ENCODE data around the gene SPP2.

The SPP2 gene

GRCh38 chr2:234092344-234092743 lies 41.8 kb downstream of the SPP2 start:
- no peak for DNase-seq (ENCODE audit: low read depth)

DNA sequence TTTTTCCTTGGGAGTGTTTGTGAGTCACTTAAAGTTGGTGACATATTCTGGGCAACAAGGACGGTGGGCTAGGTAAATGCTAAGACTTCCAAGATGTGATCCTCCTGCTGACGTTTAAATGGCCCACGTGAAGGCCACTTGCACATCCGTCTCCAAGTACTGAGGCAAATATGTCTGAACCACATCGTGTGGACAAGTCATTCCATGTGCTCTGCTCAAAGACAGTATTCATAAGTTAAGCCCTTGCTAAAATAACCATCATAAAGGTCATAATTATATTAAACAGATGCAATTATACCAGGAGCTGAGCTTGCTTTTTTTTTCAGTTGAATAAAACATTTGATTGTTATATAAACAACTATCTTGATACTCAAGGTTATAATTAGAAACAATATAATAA lies 44.8 kb downstream of the SPP2 start:
- DNase-seq (ENCODE audit: low read depth), result no peak

- DNase-seq (ENCODE audit: low read depth), result no peak
Measured at GRCh38 chr2:234096164-234096563, 45.7 kb downstream of the SPP2 start.

- DNase-seq (ENCODE audit: low read depth), result no peak
Measured at GRCh38 chr2:234098681-234099080, 48.2 kb downstream of the SPP2 start.

- DNase-seq (ENCODE audit: low read depth), result no peak
Measured at GRCh38 chr2:234099266-234099665, 48.8 kb downstream of the SPP2 start.

GRCh38 chr2:234100686-234101085 lies 50.2 kb downstream of the SPP2 start:
- no peak for DNase-seq (ENCODE audit: low read depth)

- DNase-seq (ENCODE audit: low read depth), result no peak
Measured at GRCh38 chr2:234102112-234102511, 51.6 kb downstream of the SPP2 start.

DNA sequence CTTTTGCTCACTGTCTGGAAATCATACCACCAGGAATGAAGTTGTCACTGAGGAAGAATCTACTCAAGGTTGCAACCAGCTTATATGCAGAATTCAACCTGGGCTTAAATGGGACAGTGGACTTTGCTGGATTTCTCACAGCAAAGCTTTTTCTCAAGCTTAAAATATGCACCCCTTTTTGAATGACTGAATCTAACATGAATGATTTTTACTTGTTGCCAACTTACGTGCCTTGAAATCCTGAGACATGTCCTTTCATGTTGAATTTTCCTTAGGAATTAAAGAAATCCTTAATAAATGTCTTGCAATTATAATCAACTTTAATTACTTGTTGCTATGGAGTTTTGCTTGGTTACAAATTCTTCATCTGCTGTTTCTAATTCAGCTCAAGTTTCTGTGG lies 57.4 kb downstream of the SPP2 start:
- DNase-seq (ENCODE audit: low read depth), result no peak

DNA sequence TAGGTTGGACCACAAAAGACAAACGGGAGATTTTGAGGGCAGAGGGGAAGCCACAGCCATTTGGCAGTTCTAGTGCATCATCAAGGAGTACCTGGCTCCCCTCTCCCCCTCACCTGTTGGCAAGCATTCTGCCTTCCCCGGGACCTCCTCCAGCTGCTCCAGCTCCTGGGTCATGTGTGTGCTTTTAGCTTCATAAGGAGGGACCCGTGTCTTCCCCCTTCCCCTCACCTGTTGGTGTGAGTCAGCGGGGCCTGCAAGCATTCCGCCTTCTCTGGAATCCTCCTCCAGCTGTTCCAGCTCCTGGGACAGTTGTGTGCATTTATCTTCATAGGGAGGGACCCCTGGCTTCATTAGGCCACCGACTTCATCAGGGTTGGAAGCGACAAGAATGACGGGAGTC lies 58.8 kb downstream of the SPP2 start:
- DNase-seq (ENCODE audit: low read depth), result no peak

DNA sequence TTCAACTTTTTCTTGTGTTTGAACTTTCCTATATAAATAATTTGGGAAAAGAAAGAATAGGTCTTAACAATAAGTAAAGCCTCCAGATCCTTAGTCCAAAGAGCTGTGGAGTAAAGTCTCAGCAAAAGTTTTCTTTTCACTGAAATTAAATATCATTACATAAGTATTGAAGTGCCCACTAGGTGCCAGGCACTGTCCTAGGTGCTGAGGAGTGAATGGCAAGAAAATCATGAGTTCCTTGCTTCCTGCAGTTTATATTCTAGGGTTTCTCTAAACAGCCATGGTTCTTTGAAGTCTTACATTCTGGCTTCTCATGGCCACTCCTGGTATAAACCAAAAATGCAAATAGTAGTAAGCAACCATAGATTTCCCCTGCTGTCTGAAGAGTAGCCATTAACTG lies 59.7 kb downstream of the SPP2 start:
- no peak for DNase-seq (ENCODE audit: low read depth)

GRCh38 chr2:234111523-234111922 lies 61.0 kb downstream of the SPP2 start:
- no peak for DNase-seq (ENCODE audit: low read depth)

GRCh38 chr2:234116010-234116409 lies 65.5 kb downstream of the SPP2 start:
- no peak for DNase-seq (ENCODE audit: low read depth)

DNA sequence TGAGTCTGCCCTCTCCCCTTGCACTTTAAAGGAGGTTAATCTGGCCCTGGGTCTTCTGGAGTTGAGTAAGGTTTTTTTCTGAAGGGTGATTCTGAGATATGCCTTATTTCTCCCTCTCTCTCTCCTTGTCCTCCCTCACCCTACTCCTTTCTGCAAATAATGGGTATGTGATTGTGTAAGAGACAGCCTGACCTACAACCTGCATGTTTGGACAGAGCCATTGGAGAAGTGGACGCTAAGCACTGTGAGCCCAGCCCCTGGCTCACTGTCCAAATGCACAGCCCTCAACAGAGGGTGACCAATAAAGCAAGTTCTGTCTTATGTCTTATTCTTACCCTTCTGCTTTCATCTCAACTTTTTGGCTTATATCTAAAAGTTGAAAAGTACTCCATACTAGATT lies 71.5 kb downstream of the SPP2 start:
- DNase-seq (ENCODE audit: low read depth), result no peak

GRCh38 chr2:234125451-234126145 lies 75.1 kb downstream of the SPP2 start:
- DNase-seq (ENCODE audit: low read depth), result no peak

- DNase-seq (ENCODE audit: low read depth), result no peak
Measured at GRCh38 chr2:234126146-234126470, 75.6 kb downstream of the SPP2 start.

Measured in GM04504 (cell line).